H1 (cell line): ENCODE data around the gene BPIFB2. TPM values are rescaled to one million over a fixed set of nuclear protein-coding genes. Genes with fewer than 3 reads are reported as not detected.

Source experiments
- CTCF ChIA-PET: fragments of 300-600 bp; sonication (Branson Sonifier 250); formaldehyde crosslinking; loops from one replicate; lab custom pipeline; 2021; ENCODE audit not compliant: partially characterized antibody; lab: Charles Lee
- POLR2A ChIA-PET: fragments of 300-600 bp; sonication (Branson Sonifier 250); formaldehyde crosslinking; loops from one replicate; lab custom pipeline; 2021; ENCODE audit warnings: inconsistent platforms; ENCODE audit not compliant: partially characterized antibody; lab: Charles Lee
- DNase-seq, 2 experiments: peaks; one replicate each; pipeline versions ENCODE4 v3.0.0 to v3.0.0-alpha.2; 2010 to 2022; ENCODE audit warnings: low spot score in 2 of 2, low read depth in 1 of 2, mixed read lengths in 1 of 2
- FAIRE-seq: peaks from 2 replicates; lab custom pipeline; 2011; peaks lifted over from hg19 to GRCh38; lab: Jason Lieb, UNC
- H2AFZ ChIP-seq: 2 replicates; pipeline ENCODE4 v1.8.1; 2012; ENCODE audit warnings: low read length, inconsistent platforms
- H2AK5ac ChIP-seq: 2 replicates; pipeline ENCODE4 v1.6.1; 2013; ENCODE audit warnings: low read depth, low read length
- H2BK120ac ChIP-seq: replicated peaks from 2 replicates; pipeline ENCODE3; 2013; ENCODE audit warnings: low read depth, low read length, inconsistent platforms
- H2BK12ac ChIP-seq: 2 replicates; pipeline ENCODE4 v1.6.1; 2013; ENCODE audit warnings: low read depth, low read length
- H2BK15ac ChIP-seq: 2 replicates; pipeline ENCODE4 v1.6.1; 2013; ENCODE audit warnings: low read length
- H2BK20ac ChIP-seq: 2 replicates; pipeline ENCODE4 v1.6.1; 2013; ENCODE audit warnings: low read length
- H2BK5ac ChIP-seq: 2 replicates; pipeline ENCODE4 v1.6.1; 2013; ENCODE audit warnings: low read depth, low read length
- H3K14ac ChIP-seq: 2 replicates; pipeline ENCODE4 v1.6.1; 2013; ENCODE audit warnings: inconsistent platforms; ENCODE audit not compliant: insufficient read length
- H3K18ac ChIP-seq: 2 replicates; pipeline ENCODE4 v1.6.1; 2013; ENCODE audit warnings: low read length; ENCODE audit errors: extremely low read depth
- H3K23ac ChIP-seq: 2 replicates; pipeline ENCODE4 v1.6.1; 2013; ENCODE audit warnings: inconsistent platforms; ENCODE audit not compliant: insufficient read length
- H3K23me2 ChIP-seq: 2 replicates; pipeline ENCODE4 v1.6.1; 2013; ENCODE audit warnings: low read depth, low read length
- H3K27ac ChIP-seq: 2 replicates; pipeline ENCODE4 v1.6.1; 2011; ENCODE audit warnings: low read depth, low read length, inconsistent platforms
- H3K27me3 ChIP-seq, 4 experiments: replicated peaks in 1 of 4; 1 replicate in 1 of 4; 2 replicates in 3 of 4; pipeline versions ENCODE4 v1.6.1 to v1.8.1; 2011 to 2013; ENCODE audit warnings: low read length in 3 of 4, mild to moderate bottlenecking in 3 of 4, inconsistent platforms in 2 of 4, mixed read lengths in 2 of 4, moderate library complexity in 1 of 4; ENCODE audit not compliant: control insufficient read depth in 3 of 4, insufficient read depth in 3 of 4; ENCODE audit errors: extremely low read depth in 1 of 4
- H3K36me3 ChIP-seq, 4 experiments: 2 replicates each; pipeline versions ENCODE4 v1.6.1 to v1.8.1; 2011 to 2013; ENCODE audit warnings: mild to moderate bottlenecking in 4 of 4, low read length in 3 of 4, moderate library complexity in 2 of 4, control low read depth in 1 of 4, inconsistent platforms in 1 of 4; ENCODE audit not compliant: insufficient read depth in 4 of 4, control insufficient read depth in 2 of 4
- H3K4ac ChIP-seq: replicated peaks from 2 replicates; pipeline ENCODE3; 2013; ENCODE audit warnings: low read length, low read depth, mixed read lengths, inconsistent platforms; ENCODE audit not compliant: insufficient read length
- H3K4me1 ChIP-seq, 4 experiments: replicated peaks in 1 of 4; 1 replicate in 1 of 4; 2 replicates in 3 of 4; pipeline versions ENCODE4 v1.6.1 to v1.8.1; 2011 to 2013; ENCODE audit warnings: low read length in 3 of 4, inconsistent platforms in 2 of 4, mixed read lengths in 1 of 4; ENCODE audit not compliant: insufficient read depth in 4 of 4, control insufficient read depth in 3 of 4
- H3K4me2 ChIP-seq, 2 experiments: 2 replicates each; pipeline versions ENCODE4 v1.6.1 to v1.8.1; 2011 to 2013; ENCODE audit warnings: low read depth in 2 of 2, low read length in 2 of 2, control low read depth in 1 of 2, inconsistent platforms in 1 of 2, mild to moderate bottlenecking in 1 of 2; ENCODE audit not compliant: insufficient read depth in 1 of 2
- H3K4me3 ChIP-seq, 4 experiments: fragments of 200-600, 300-600 bp in 1 of 4; sonication (generic), shearing (Covaris generic), sonication (Bioruptor Twin) in 1 of 4; 2 replicates each; pipeline versions ENCODE4 v1.5.1 to v1.8.1; 2011 to 2016; ENCODE audit warnings: low read length in 4 of 4, low read depth in 3 of 4, control low read depth in 2 of 4, inconsistent platforms in 2 of 4, mild to moderate bottlenecking in 2 of 4, mixed read lengths in 1 of 4, moderate library complexity in 1 of 4; ENCODE audit not compliant: insufficient read depth in 2 of 4; ENCODE audit errors: extremely low read depth in 1 of 4
- H3K56ac ChIP-seq: replicated peaks from 2 replicates; pipeline ENCODE3; 2013; ENCODE audit warnings: low read depth, mild to moderate bottlenecking, mixed read lengths, low read length, inconsistent platforms; ENCODE audit not compliant: insufficient read length
- H3K79me1 ChIP-seq: 2 replicates; pipeline ENCODE4 v1.6.1; 2013; ENCODE audit warnings: low read depth, low read length, control low read depth
- H3K79me2 ChIP-seq, 2 experiments: 2 replicates each; pipeline versions ENCODE4 v1.6.1 to v1.8.1; 2012 to 2013; ENCODE audit warnings: low read length in 2 of 2, mild to moderate bottlenecking in 2 of 2, inconsistent platforms in 1 of 2; ENCODE audit not compliant: insufficient read depth in 2 of 2, control insufficient read depth in 1 of 2
- H3K9ac ChIP-seq, 4 experiments: replicated peaks in 1 of 4; 1 replicate in 1 of 4; 2 replicates in 3 of 4; pipeline versions ENCODE4 v1.6.1 to v1.8.1; 2011 to 2013; ENCODE audit warnings: low read depth in 3 of 4, low read length in 3 of 4, control low read depth in 2 of 4, mild to moderate bottlenecking in 2 of 4, moderate library complexity in 2 of 4, inconsistent platforms in 1 of 4; ENCODE audit errors: extremely low read depth in 1 of 4
- H3K9me3 ChIP-seq, 2 experiments: 2 replicates each; pipeline versions ENCODE4 v1.6.1 to v1.8.1; 2012 to 2013; ENCODE audit warnings: mild to moderate bottlenecking in 2 of 2, moderate library complexity in 2 of 2, control low read depth in 1 of 2, inconsistent platforms in 1 of 2, low read depth in 1 of 2, low read length in 1 of 2, mixed read lengths in 1 of 2; ENCODE audit not compliant: insufficient read depth in 2 of 2
- H4K20me1 ChIP-seq, 2 experiments: replicated peaks in 1 of 2; 2 replicates each; pipeline versions ENCODE3 to v1.8.1; 2011 to 2013; ENCODE audit warnings: inconsistent platforms in 2 of 2, low read length in 2 of 2, mild to moderate bottlenecking in 1 of 2; ENCODE audit not compliant: insufficient read depth in 2 of 2, control insufficient read depth in 1 of 2
- H4K5ac ChIP-seq: 2 replicates; pipeline ENCODE4 v1.6.1; 2013; ENCODE audit warnings: low read length, low read depth, mixed read lengths, inconsistent platforms; ENCODE audit not compliant: insufficient read length
- H4K8ac ChIP-seq: 2 replicates; pipeline ENCODE4 v1.8.0; 2013; ENCODE audit warnings: mild to moderate bottlenecking, moderate library complexity, low read length, inconsistent platforms; ENCODE audit not compliant: insufficient read depth; ENCODE audit errors: extremely low read depth
- H4K91ac ChIP-seq: replicated peaks from 2 replicates; pipeline ENCODE3; 2013; ENCODE audit warnings: low read length, mixed read lengths, inconsistent platforms; ENCODE audit not compliant: insufficient read length
- CTBP2 ChIP-seq: IDR thresholded peaks from 2 replicates; pipeline ENCODE4 v1.7.0; 2011; ENCODE audit warnings: borderline replicate concordance, mild to moderate bottlenecking, moderate library complexity, mixed read lengths, low read length; ENCODE audit not compliant: insufficient read depth, insufficient read length
- WGBS, 2 experiments: shearing (Covaris generic) in 1 of 2; methylation state at CpG; one replicate each; pipeline versions ENCODE4 v1.1.6 to v1.1.7; 2013 to 2015; ENCODE audit warnings: low lambda C conversion rate in 2 of 2, mixed read lengths in 2 of 2, inconsistent platforms in 1 of 2, low coverage in 1 of 2, missing lambda C conversion rate in 1 of 2; ENCODE audit not compliant: insufficient replicate concordance in 2 of 2, insufficient coverage in 1 of 2, insufficient read length in 1 of 2; ENCODE audit errors: extremely low coverage in 1 of 2, missing lambda C conversion rate in 1 of 2; 5-methylcytosine and 5-hydroxymethylcytosine counted together
- polyA plus RNA-seq, 7 experiments: library from polyadenylated mRNA; depleted of rRNA in 3 of 7; stranded (reverse) in 5 of 7; unstranded in 2 of 7; fragments of >200 nt in 5 of 7; fragments of 200-250 nt in 2 of 7; gene quantifications; 1 replicate in 5 of 7; 2 replicates in 1 of 7; 4 replicates in 1 of 7; pipeline versions ENCODE4 v1.2.1 to v1.2.3, GENCODE V29; 2011 to 2013; ENCODE audit warnings: missing spikeins in 2 of 7, mixed read lengths in 2 of 7
- total RNA-seq: library from RNA; stranded (reverse); fragmentation: NEBNext Ultra II Directional; extraction: Animal tissue kit (Norgen Biotek cat#: 25700); gene quantifications from 2 replicates; pipeline ENCODE4 v1.2.1, GENCODE V29; 2021

BPIFB2 gene
- total and polyA plus RNA-seq, 2 of the 8 experiments (the other 6 are each of a cell fraction or from before 2014, with no cell fraction given) = not detected

- CTCF ChIA-PET = interaction anchor here (0.6 to 5.1 kb wide), 6 partner anchors 8 to 107 kb away, joined by 3 to 23 read pairs (median 5); partner anchors contain the start of gene SUN5
- Histone ChIP-seq H3K79me2 (no peaks in the 10 kb centered on the region), H3K56ac (no peak overlapping the region), H3K27ac (no peak overlapping the region), H4K91ac (no peak overlapping the region), H4K8ac (no peak overlapping the region), H3K14ac (no peak overlapping the region), H3K36me3 (no peaks in the 10 kb centered on the region), H2BK5ac (no peak overlapping the region), H2AFZ (no peak overlapping the region), H2AK5ac (no peak overlapping the region), H2BK15ac (no peak overlapping the region), H4K20me1 (no peaks in the 10 kb centered on the region), H3K79me1 (no peaks in the 10 kb centered on the region), H2BK120ac (no peak overlapping the region), H3K27me3 (no peaks in the 10 kb centered on the region), H4K5ac (no peak overlapping the region), H3K4ac (no peak overlapping the region), H2BK12ac (no peak overlapping the region), H3K4me3 (no peak overlapping the region), H2BK20ac (no peak overlapping the region), H3K4me1 (no peaks in the 10 kb centered on the region; a peak in 1 of 7 replicates), H3K4me2 (no peak overlapping the region), H3K9ac (no peak overlapping the region), H3K9me3 (no peaks in the 10 kb centered on the region), H3K23me2 (no peaks in the 10 kb centered on the region), H3K18ac (no peak overlapping the region), H3K23ac (no peak overlapping the region)
- DNase-seq = no peak
- POLR2A ChIA-PET = no interaction called here
- WGBS, 2 experiments = 88% methylated on average over 14 of the region's 14 CpGs; no CpG with 5 or more reads in 1 of the 2 experiments
- TF ChIP-seq CTBP2 = no peak
- FAIRE-seq = no peak
Observed at GRCh38 chr20:32989507-32990283, 17.8 kb upstream of the BPIFB2 start.
